H1 (cell line): ENCODE data around the gene LRRIQ3. TPM values are rescaled to one million over a fixed set of nuclear protein-coding genes. Genes with fewer than 3 reads are reported as not detected.

Experiments used
- CTCF ChIA-PET: fragments of 300-600 bp; sonication (Branson Sonifier 250); formaldehyde crosslinking; loops from one replicate; lab custom pipeline; 2021; ENCODE audit not compliant: partially characterized antibody; lab: Charles Lee
- POLR2A ChIA-PET: fragments of 300-600 bp; sonication (Branson Sonifier 250); formaldehyde crosslinking; loops from one replicate; lab custom pipeline; 2021; ENCODE audit warnings: inconsistent platforms; ENCODE audit not compliant: partially characterized antibody; lab: Charles Lee
- DNase-seq, 2 experiments: peaks; one replicate each; pipeline versions ENCODE4 v3.0.0 to v3.0.0-alpha.2; 2010 to 2022; ENCODE audit warnings: low spot score in 2 of 2, low read depth in 1 of 2, mixed read lengths in 1 of 2
- FAIRE-seq: peaks from 2 replicates; lab custom pipeline; 2011; peaks lifted over from hg19 to GRCh38; lab: Jason Lieb, UNC
- H2AFZ ChIP-seq: 2 replicates; pipeline ENCODE4 v1.8.1; 2012; ENCODE audit warnings: low read length, inconsistent platforms
- H2AK5ac ChIP-seq: 2 replicates; pipeline ENCODE4 v1.6.1; 2013; ENCODE audit warnings: low read depth, low read length
- H2BK120ac ChIP-seq: replicated peaks from 2 replicates; pipeline ENCODE3; 2013; ENCODE audit warnings: low read depth, low read length, inconsistent platforms
- H2BK12ac ChIP-seq: 2 replicates; pipeline ENCODE4 v1.6.1; 2013; ENCODE audit warnings: low read depth, low read length
- H2BK15ac ChIP-seq: 2 replicates; pipeline ENCODE4 v1.6.1; 2013; ENCODE audit warnings: low read length
- H2BK20ac ChIP-seq: 2 replicates; pipeline ENCODE4 v1.6.1; 2013; ENCODE audit warnings: low read length
- H2BK5ac ChIP-seq: 2 replicates; pipeline ENCODE4 v1.6.1; 2013; ENCODE audit warnings: low read depth, low read length
- H3K14ac ChIP-seq: 2 replicates; pipeline ENCODE4 v1.6.1; 2013; ENCODE audit warnings: inconsistent platforms; ENCODE audit not compliant: insufficient read length
- H3K18ac ChIP-seq: 2 replicates; pipeline ENCODE4 v1.6.1; 2013; ENCODE audit warnings: low read length; ENCODE audit errors: extremely low read depth
- H3K23ac ChIP-seq: 2 replicates; pipeline ENCODE4 v1.6.1; 2013; ENCODE audit warnings: inconsistent platforms; ENCODE audit not compliant: insufficient read length
- H3K23me2 ChIP-seq: 2 replicates; pipeline ENCODE4 v1.6.1; 2013; ENCODE audit warnings: low read depth, low read length
- H3K27ac ChIP-seq: 2 replicates; pipeline ENCODE4 v1.6.1; 2011; ENCODE audit warnings: low read depth, low read length, inconsistent platforms
- H3K27me3 ChIP-seq, 4 experiments: replicated peaks in 1 of 4; 1 replicate in 1 of 4; 2 replicates in 3 of 4; pipeline versions ENCODE4 v1.6.1 to v1.8.1; 2011 to 2013; ENCODE audit warnings: low read length in 3 of 4, mild to moderate bottlenecking in 3 of 4, inconsistent platforms in 2 of 4, mixed read lengths in 2 of 4, moderate library complexity in 1 of 4; ENCODE audit not compliant: control insufficient read depth in 3 of 4, insufficient read depth in 3 of 4; ENCODE audit errors: extremely low read depth in 1 of 4
- H3K36me3 ChIP-seq, 4 experiments: 2 replicates each; pipeline versions ENCODE4 v1.6.1 to v1.8.1; 2011 to 2013; ENCODE audit warnings: mild to moderate bottlenecking in 4 of 4, low read length in 3 of 4, moderate library complexity in 2 of 4, control low read depth in 1 of 4, inconsistent platforms in 1 of 4; ENCODE audit not compliant: insufficient read depth in 4 of 4, control insufficient read depth in 2 of 4
- H3K4ac ChIP-seq: replicated peaks from 2 replicates; pipeline ENCODE3; 2013; ENCODE audit warnings: low read length, low read depth, mixed read lengths, inconsistent platforms; ENCODE audit not compliant: insufficient read length
- H3K4me1 ChIP-seq, 4 experiments: replicated peaks in 1 of 4; 1 replicate in 1 of 4; 2 replicates in 3 of 4; pipeline versions ENCODE4 v1.6.1 to v1.8.1; 2011 to 2013; ENCODE audit warnings: low read length in 3 of 4, inconsistent platforms in 2 of 4, mixed read lengths in 1 of 4; ENCODE audit not compliant: insufficient read depth in 4 of 4, control insufficient read depth in 3 of 4
- H3K4me2 ChIP-seq, 2 experiments: 2 replicates each; pipeline versions ENCODE4 v1.6.1 to v1.8.1; 2011 to 2013; ENCODE audit warnings: low read depth in 2 of 2, low read length in 2 of 2, control low read depth in 1 of 2, inconsistent platforms in 1 of 2, mild to moderate bottlenecking in 1 of 2; ENCODE audit not compliant: insufficient read depth in 1 of 2
- H3K4me3 ChIP-seq, 4 experiments: fragments of 200-600, 300-600 bp in 1 of 4; sonication (generic), shearing (Covaris generic), sonication (Bioruptor Twin) in 1 of 4; 2 replicates each; pipeline versions ENCODE4 v1.5.1 to v1.8.1; 2011 to 2016; ENCODE audit warnings: low read length in 4 of 4, low read depth in 3 of 4, control low read depth in 2 of 4, inconsistent platforms in 2 of 4, mild to moderate bottlenecking in 2 of 4, mixed read lengths in 1 of 4, moderate library complexity in 1 of 4; ENCODE audit not compliant: insufficient read depth in 2 of 4; ENCODE audit errors: extremely low read depth in 1 of 4
- H3K56ac ChIP-seq: replicated peaks from 2 replicates; pipeline ENCODE3; 2013; ENCODE audit warnings: low read depth, mild to moderate bottlenecking, mixed read lengths, low read length, inconsistent platforms; ENCODE audit not compliant: insufficient read length
- H3K79me1 ChIP-seq: 2 replicates; pipeline ENCODE4 v1.6.1; 2013; ENCODE audit warnings: low read depth, low read length, control low read depth
- H3K79me2 ChIP-seq, 2 experiments: 2 replicates each; pipeline versions ENCODE4 v1.6.1 to v1.8.1; 2012 to 2013; ENCODE audit warnings: low read length in 2 of 2, mild to moderate bottlenecking in 2 of 2, inconsistent platforms in 1 of 2; ENCODE audit not compliant: insufficient read depth in 2 of 2, control insufficient read depth in 1 of 2
- H3K9ac ChIP-seq, 4 experiments: replicated peaks in 1 of 4; 1 replicate in 1 of 4; 2 replicates in 3 of 4; pipeline versions ENCODE4 v1.6.1 to v1.8.1; 2011 to 2013; ENCODE audit warnings: low read depth in 3 of 4, low read length in 3 of 4, control low read depth in 2 of 4, mild to moderate bottlenecking in 2 of 4, moderate library complexity in 2 of 4, inconsistent platforms in 1 of 4; ENCODE audit errors: extremely low read depth in 1 of 4
- H3K9me3 ChIP-seq, 2 experiments: 2 replicates each; pipeline versions ENCODE4 v1.6.1 to v1.8.1; 2012 to 2013; ENCODE audit warnings: mild to moderate bottlenecking in 2 of 2, moderate library complexity in 2 of 2, control low read depth in 1 of 2, inconsistent platforms in 1 of 2, low read depth in 1 of 2, low read length in 1 of 2, mixed read lengths in 1 of 2; ENCODE audit not compliant: insufficient read depth in 2 of 2
- H4K20me1 ChIP-seq, 2 experiments: replicated peaks in 1 of 2; 2 replicates each; pipeline versions ENCODE3 to v1.8.1; 2011 to 2013; ENCODE audit warnings: inconsistent platforms in 2 of 2, low read length in 2 of 2, mild to moderate bottlenecking in 1 of 2; ENCODE audit not compliant: insufficient read depth in 2 of 2, control insufficient read depth in 1 of 2
- H4K5ac ChIP-seq: 2 replicates; pipeline ENCODE4 v1.6.1; 2013; ENCODE audit warnings: low read length, low read depth, mixed read lengths, inconsistent platforms; ENCODE audit not compliant: insufficient read length
- H4K8ac ChIP-seq: 2 replicates; pipeline ENCODE4 v1.8.0; 2013; ENCODE audit warnings: mild to moderate bottlenecking, moderate library complexity, low read length, inconsistent platforms; ENCODE audit not compliant: insufficient read depth; ENCODE audit errors: extremely low read depth
- H4K91ac ChIP-seq: replicated peaks from 2 replicates; pipeline ENCODE3; 2013; ENCODE audit warnings: low read length, mixed read lengths, inconsistent platforms; ENCODE audit not compliant: insufficient read length
- BACH1 ChIP-seq: IDR thresholded peaks from 2 replicates; pipeline ENCODE4 v1.6.1; 2012; ENCODE audit warnings: low read length, improper control_type of control experiment
- CEBPB ChIP-seq: IDR thresholded peaks from 2 replicates; pipeline ENCODE4 v1.6.1; 2012; ENCODE audit warnings: low read depth, low read length
- JUN ChIP-seq: IDR thresholded peaks from 2 replicates; pipeline ENCODE4 v1.6.1; 2011; ENCODE audit warnings: low read depth, mild to moderate bottlenecking, improper control_type of control experiment, low read length
- PHF8 ChIP-seq: fragments of 200-600 bp; sonication (generic); conservative IDR thresholded peaks from 2 replicates; pipeline ENCODE4 v1.7.1; 2012; ENCODE audit warnings: low read depth, mild to moderate bottlenecking, inconsistent platforms, low read length, moderate library complexity
- SP4 ChIP-seq: IDR thresholded peaks from 2 replicates; pipeline ENCODE4 v1.6.1; 2012; ENCODE audit warnings: low read length, inconsistent platforms
- WGBS, 2 experiments: shearing (Covaris generic) in 1 of 2; methylation state at CpG; one replicate each; pipeline versions ENCODE4 v1.1.6 to v1.1.7; 2013 to 2015; ENCODE audit warnings: low lambda C conversion rate in 2 of 2, mixed read lengths in 2 of 2, inconsistent platforms in 1 of 2, low coverage in 1 of 2, missing lambda C conversion rate in 1 of 2; ENCODE audit not compliant: insufficient replicate concordance in 2 of 2, insufficient coverage in 1 of 2, insufficient read length in 1 of 2; ENCODE audit errors: extremely low coverage in 1 of 2, missing lambda C conversion rate in 1 of 2; 5-methylcytosine and 5-hydroxymethylcytosine counted together
- polyA plus RNA-seq, 7 experiments: library from polyadenylated mRNA; depleted of rRNA in 3 of 7; stranded (reverse) in 5 of 7; unstranded in 2 of 7; fragments of >200 nt in 5 of 7; fragments of 200-250 nt in 2 of 7; gene quantifications; 1 replicate in 5 of 7; 2 replicates in 1 of 7; 4 replicates in 1 of 7; pipeline versions ENCODE4 v1.2.1 to v1.2.3, GENCODE V29; 2011 to 2013; ENCODE audit warnings: missing spikeins in 2 of 7, mixed read lengths in 2 of 7
- total RNA-seq: library from RNA; stranded (reverse); fragmentation: NEBNext Ultra II Directional; extraction: Animal tissue kit (Norgen Biotek cat#: 25700); gene quantifications from 2 replicates; pipeline ENCODE4 v1.2.1, GENCODE V29; 2021

Gene LRRIQ3
- total and polyA plus RNA-seq, 2 of the 8 experiments (the other 6 are each of a cell fraction or from before 2014, with no cell fraction given) = 0.08 to 0.19 TPM

DNA sequence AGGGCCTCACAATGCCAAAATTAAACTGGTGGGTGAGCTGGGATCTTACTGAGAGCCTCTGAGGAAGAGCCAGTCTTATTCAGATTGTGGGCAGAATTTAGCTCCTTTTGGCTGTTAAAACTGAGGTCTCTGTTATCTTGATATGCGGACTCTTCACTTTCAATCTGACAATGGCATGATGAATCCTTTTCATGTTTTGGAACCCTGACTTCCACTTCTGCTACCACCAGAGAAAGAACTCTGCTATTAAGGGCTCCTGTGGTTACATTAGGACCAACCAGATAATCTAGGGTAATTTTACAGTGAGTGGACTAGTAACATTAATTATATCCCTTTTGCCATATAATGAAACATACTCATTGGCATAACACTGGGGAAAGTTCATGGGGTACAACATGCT is 219.0 kb downstream of the LRRIQ3 start:
- Histone ChIP-seq H2AK5ac (no peak overlapping the region), H2BK20ac (no peak overlapping the region), H3K9ac (no peak overlapping the region), H3K23me2 (no peaks in the 10 kb centered on the region), H2BK15ac (no peak overlapping the region), H3K9me3 (no peaks in the 10 kb centered on the region), H3K79me1 (no peaks in the 10 kb centered on the region), H2BK120ac (no peak overlapping the region), H3K56ac (no peak overlapping the region), H3K4me2 (no peak overlapping the region), H3K79me2 (no peaks in the 10 kb centered on the region), H4K20me1 (no peaks in the 10 kb centered on the region), H3K4me3 (no peak overlapping the region), H3K27me3 (no peaks in the 10 kb centered on the region), H3K36me3 (no peaks in the 10 kb centered on the region), H2AFZ (no peak overlapping the region), H2BK5ac (no peak overlapping the region), H3K27ac (no peak overlapping the region), H3K23ac (no peak overlapping the region), H3K18ac (no peak overlapping the region), H3K4ac (no peak overlapping the region), H3K14ac (no peak overlapping the region), H3K4me1 (no peaks in the 10 kb centered on the region; a peak in 1 of 7 replicates), H4K8ac (no peak overlapping the region), H4K91ac (no peak overlapping the region), H2BK12ac (no peak overlapping the region), H4K5ac (no peak overlapping the region)
- FAIRE-seq (no peak), DNase-seq (no peak)
- ChIA-PET CTCF (interaction anchor here (0.6 to 0.9 kb wide), 2 partner anchors 20 to 1232 kb away, joined by 3 read pairs; no protein-coding TSS in a partner anchor), POLR2A (no interaction called here)
- 89% methylated on average over 1 of the region's 1 CpG; no CpG with 5 or more reads in 1 of the 2 experiments for WGBS, 2 experiments
- TF ChIP-seq SP4 = no peak
- no peak for TF ChIP-seq PHF8
- no peak for TF ChIP-seq BACH1
- TF ChIP-seq JUN = no peak
- TF ChIP-seq CEBPB = no peak
